Measurements from ENCODE around the gene GOLGA8A.
"Not testable (repeated sequence)": the region's sequence is repeated elsewhere in the genome, so short reads cannot be mapped to it uniquely, and the experiment has no call there.

GOLGA8A gene

GRCh38 chr15:34437687-34438086, at the start of gene GOLGA8A:
GOLGA8A (minus strand) TSS chr15:34437808; CDS start chr15:34389691, 48,117 bp downstream.
- ATAC-seq (peak; percentile 61), DNase-seq (peak; percentile 88)

GRCh38 chr15:34483644-34484043, 46.0 kb upstream of the GOLGA8A start:
- ATAC-seq (peak; percentile 23), DNase-seq (no peak)

DNA sequence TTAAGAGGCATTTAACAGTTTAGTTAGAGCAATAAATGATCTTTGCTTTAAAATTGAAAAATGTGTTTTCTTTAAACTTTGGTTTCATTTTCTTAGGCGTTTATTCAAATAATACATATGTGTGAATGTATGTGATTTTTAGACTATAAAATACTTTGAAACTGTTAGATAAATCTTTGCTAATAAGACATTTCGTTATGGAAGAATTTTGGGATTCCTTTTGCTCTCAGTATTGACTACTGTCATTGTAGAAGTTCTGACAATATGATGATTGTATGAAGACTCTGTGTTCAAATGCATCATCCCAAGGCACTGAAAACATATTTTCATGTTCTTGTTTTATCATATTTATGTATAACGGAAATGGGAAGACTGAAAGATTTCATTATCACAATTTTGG, 43.8 kb upstream of the GOLGA8A start:
- no peak for DNase-seq
- no peak for ATAC-seq

DNA sequence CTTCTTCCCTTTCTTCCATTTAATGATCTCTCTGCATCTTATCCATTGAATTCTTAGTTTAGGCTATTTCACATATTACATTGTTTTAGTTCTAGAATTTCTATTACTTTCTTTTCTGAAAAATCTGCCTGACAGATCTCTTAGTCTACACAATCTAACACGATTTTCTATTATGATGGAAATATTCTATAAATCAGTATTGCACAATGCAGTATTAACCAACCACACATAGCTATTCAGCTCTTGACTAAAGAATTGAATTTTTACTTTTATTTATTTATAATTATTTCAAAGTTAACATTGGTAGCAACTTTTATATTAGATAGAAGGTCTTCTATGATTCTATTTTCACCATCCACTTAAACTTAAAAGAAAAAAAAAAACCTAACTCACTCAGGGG, 36.2 kb upstream of the GOLGA8A start:
- ATAC-seq (no peak), DNase-seq (no peak)

DNA sequence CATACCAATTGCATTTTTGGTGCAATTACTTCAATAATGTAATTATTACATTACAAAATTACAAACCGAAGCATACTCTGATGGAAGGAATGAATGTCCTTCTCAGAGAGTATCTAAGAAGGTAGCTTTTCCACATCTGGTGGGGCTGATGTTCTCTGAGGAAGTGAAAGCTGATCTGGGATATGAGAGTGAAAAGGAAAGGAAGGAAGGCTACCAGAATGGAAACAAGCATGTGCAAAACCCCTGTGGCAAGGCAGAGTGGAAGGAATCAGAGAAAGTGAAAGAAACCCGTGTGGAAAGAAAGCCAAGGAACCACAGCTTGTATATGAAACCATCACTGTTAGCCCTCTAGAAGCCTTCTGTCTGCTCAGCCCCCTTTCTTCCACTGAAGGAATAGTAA, 35.3 kb upstream of the GOLGA8A start:
- no peak for ATAC-seq
- DNase-seq = no peak

DNA sequence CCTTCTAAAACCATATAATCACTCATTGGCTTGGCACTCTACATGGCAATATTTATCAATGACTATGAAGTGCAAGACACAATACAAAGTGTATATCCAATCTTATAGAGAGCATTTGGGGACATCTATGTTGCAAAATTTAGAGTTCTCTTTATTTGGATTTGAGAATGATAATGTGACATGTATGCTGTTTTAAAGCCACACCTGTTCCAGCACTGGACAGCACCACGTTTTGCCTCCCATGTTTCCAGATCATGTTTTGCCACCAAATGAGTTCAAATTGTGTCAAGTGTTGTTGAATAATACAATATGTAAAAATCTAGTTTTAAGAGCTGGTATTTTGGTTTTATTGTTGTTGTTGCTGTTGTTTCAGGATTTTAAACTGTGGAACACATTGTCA, 33.3 kb upstream of the GOLGA8A start:
- DNase-seq (no peak), ATAC-seq (no peak)

DNA sequence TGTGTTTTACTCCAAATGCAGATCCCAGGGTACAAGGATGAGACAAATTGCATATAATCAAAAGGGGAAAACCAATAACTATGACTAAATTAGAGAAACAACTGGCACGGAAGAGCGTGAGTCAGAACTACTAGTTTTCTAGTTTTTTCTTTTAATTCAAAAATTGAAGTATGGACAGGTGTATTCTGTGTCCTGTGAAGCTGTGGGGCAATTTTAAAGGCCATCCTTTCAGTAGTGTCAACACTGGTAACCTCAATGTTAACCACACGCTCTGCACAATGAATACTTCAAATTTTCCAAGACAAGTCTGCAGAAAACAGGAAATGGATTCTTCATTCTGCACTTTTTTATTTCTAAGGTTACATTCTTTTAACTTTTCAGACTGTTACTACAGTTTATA, 32.5 kb upstream of the GOLGA8A start:
- no peak for DNase-seq
- ATAC-seq = peak; percentile 82

DNA sequence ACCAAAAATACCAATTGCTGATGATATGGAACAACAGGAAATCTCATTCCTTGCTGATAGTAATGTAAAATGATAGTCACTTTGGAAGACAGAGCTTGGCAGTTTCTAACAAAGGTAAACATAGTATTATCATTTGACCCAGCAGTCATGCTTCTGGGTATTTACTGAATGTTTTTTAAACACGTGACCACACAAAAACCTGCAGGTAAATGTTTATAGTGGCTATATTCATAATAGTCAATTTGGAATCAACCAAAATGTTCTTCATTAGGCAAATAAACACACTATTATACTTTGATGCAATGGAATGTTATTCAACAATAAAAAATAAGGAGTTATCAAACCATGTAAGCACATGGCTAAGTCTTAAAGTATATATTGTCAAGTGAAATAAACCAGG, 24.1 kb upstream of the GOLGA8A start:
- ATAC-seq = no peak
- no peak for DNase-seq

GRCh38 chr15:34460451-34460850, 22.8 kb upstream of the GOLGA8A start:
- no peak for DNase-seq
- ATAC-seq = no peak

DNA sequence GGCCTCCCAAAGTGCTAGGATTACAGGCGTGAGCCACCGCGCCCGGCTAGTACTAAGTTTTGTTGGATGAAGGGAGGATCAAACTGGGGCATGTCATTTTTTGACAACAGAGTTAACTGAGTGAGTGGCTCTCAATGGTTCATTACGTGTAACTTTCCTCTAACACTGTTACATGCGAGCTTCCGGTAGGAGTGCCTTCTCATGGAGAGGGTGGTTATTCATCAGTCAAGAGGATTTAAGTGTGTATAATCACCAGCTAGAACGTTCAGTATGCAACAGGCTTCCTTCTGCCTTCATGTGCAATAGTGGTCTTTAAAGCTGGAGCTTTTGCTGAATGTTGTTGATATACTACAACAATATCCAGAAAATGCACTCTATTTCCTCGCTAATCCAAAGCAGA, 19.1 kb upstream of the GOLGA8A start:
- DNase-seq (no peak), ATAC-seq (no peak)

GRCh38 chr15:34442891-34443290, 5.3 kb upstream of the GOLGA8A start:
- ATAC-seq = no peak

GRCh38 chr15:34439878-34440277, 2.3 kb upstream of the GOLGA8A start:
- DNase-seq = no peak
- ATAC-seq = no peak

More at GRCh38 chr15:34442891-34443290, 5.3 kb upstream of the GOLGA8A start:
- no peak for DNase-seq

DNA sequence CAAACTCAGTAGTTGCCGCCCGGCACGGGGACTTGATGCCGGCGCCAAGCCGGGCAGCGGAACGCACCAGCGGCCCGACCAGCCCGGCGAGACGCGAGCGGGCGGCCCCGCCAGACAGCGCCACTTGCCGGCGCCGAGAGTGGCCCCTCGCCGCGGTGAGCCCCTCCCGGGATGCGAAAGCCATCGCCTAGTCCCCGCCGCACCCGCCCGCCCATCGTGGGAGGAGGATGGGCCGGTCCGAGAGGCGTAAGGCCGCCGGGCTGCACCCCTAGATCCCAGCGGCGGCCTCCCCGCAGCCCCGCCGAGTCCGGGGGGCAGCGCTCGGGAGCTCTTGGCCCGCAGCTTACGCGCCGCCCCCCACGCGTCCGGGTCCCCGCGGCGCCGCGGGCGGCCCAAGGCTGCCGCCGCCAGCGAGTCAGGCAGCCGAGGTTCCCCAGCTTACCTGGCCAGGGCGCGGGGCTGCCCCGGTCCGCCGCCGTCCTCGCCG, 609 bp downstream of the GOLGA8A start:
- ATAC-seq (peak; percentile 65), DNase-seq (peak; percentile 69)

- DNase-seq (peak; percentile 30), ATAC-seq (peak; percentile 30)
Measured at GRCh38 chr15:34436126-34436955, 1.3 kb downstream of the GOLGA8A start.

- no peak for DNase-seq
Measured at GRCh38 chr15:34435658-34436057, 1.9 kb downstream of the GOLGA8A start.

GRCh38 chr15:34434627-34435305, 2.8 kb downstream of the GOLGA8A start:
- ATAC-seq = no peak

More at GRCh38 chr15:34435658-34436057, 1.9 kb downstream of the GOLGA8A start:
- ATAC-seq = no peak

GRCh38 chr15:34433956-34434626, 3.5 kb downstream of the GOLGA8A start:
- ATAC-seq, DNase-seq: not testable (repeated sequence)

More at GRCh38 chr15:34434627-34435305, 2.8 kb downstream of the GOLGA8A start:
- DNase-seq = no peak

- DNase-seq, ATAC-seq: not testable (repeated sequence)
Measured at GRCh38 chr15:34430642-34431041, 7.0 kb downstream of the GOLGA8A start.

DNA sequence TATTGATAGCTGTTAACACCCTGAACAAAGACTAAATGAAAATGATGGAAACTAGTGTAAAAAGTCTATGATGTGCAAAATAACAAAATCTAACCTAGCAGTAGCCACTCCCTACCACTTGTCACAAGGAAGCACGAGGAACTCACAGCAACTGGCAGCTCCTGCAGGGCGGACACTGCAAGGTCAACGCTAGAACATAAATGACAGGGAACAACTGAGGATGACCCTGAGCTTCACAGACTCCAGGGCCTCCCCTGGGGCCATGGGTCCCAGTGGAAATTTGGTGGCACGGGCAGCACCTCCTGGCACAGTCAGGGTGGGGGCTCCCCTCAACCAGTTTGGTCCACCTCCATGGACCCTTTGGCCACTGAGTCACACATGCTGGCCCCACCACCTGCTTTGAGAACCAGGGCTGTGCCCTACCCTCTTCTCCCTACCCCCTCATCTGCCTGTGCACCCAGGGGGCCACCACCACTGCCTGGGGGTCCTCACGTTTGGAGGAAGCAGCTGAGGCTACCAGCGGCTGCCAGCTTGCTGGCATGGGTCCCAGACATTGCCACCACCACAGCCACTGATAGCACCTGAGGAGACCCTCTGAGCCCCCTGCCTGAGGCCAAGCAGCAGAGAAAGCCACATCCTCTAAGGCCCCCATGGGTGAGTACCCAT, 14.1 kb downstream of the GOLGA8A start:
- ATAC-seq, DNase-seq: not testable (repeated sequence)

GRCh38 chr15:34420953-34421352, 16.7 kb downstream of the GOLGA8A start:
- ATAC-seq = peak; percentile 52
- not testable (repeated sequence) for DNase-seq

DNA sequence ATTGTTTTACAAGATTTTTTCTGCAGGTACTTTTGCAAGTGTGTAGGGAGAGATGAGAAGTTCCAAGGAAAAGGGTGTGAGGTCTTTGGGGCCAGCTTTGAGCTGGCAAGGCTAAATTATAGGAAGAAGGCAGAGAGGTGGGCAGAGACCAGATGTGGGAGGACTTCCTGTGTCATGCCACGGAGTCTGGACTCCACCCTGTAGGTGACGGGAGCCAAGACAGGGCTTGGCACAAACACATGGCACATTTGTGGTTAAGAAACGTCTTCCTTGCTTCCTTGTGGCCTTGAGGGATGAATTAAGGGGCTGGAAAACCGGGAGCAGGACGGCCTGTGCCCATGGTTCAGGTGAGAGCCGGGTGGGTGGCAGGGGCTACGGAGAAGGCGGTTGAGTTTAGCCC, 19.2 kb downstream of the GOLGA8A start:
- not testable (repeated sequence) for DNase-seq, ATAC-seq

DNA sequence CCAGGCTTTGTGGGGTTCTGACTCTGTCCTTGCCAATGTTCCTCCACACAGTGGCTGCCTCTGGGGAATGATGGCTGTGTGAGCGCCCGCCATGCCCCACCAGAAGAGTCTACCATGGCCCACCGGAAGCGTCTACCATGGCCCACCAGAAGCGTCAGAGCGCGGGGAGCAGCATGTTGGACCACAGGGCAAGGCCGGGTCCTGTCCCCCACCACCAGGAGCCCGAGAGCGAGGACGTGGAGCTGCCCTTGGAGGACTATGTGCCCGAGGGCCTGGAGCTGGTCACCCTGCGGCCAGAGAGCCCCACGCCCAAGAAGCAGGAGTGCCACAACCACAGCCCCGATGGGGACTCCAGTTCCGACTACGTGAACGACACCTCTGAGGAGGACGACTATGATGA, 28.1 kb downstream of the GOLGA8A start:
- DNase-seq, ATAC-seq: not testable (repeated sequence)

Measured in stimulated activated naive CD8-positive, alpha-beta T cell treated with anti-CD3 and anti-CD28 coated beads, Interleukin-15, Interleukin-2, amounts not matched to agents 100 U/mL and 50 U/mL, for 24 hours (primary cell).